HG02798 (cell line): Measurements from ENCODE around the gene DNAH10.

Experiments
- ATAC-seq: cut with Tn5 transposase; IDR thresholded peaks from one replicate; pipeline ENCODE4 v1.9.1; 2021; ENCODE audit warnings: mild to moderate bottlenecking; ENCODE audit not compliant: unreplicated experiment, poor library complexity

The DNAH10 gene

GRCh38 chr12:123961585-123962345 lies 199.7 kb downstream of the DNAH10 start:
- ATAC-seq: no peak

- ATAC-seq: no peak
These were observed 200.4 kb downstream of the DNAH10 start for GRCh38 chr12:123962513-123962912.

GRCh38 chr12:123963821-123964220 lies 201.7 kb downstream of the DNAH10 start:
- no peak for ATAC-seq

- ATAC-seq: no peak
These were observed 203.3 kb downstream of the DNAH10 start for GRCh38 chr12:123965382-123965781.

- ATAC-seq: no peak
These were observed 204.5 kb downstream of the DNAH10 start for GRCh38 chr12:123966596-123966995.

GRCh38 chr12:123967121-123967586 lies 205.1 kb downstream of the DNAH10 start:
- ATAC-seq: no peak

GRCh38 chr12:123971449-123971769 lies 209.3 kb downstream of the DNAH10 start:
- ATAC-seq: no peak

- ATAC-seq: no peak
These were observed 209.8 kb downstream of the DNAH10 start for GRCh38 chr12:123971770-123972456.

GRCh38 chr12:123972457-123973401 lies 210.6 kb downstream of the DNAH10 start, which contains the start of the genes CCDC92 and ZNF664:
Gene CCDC92 (minus strand): TSS chr12:123972831. CDS start chr12:123944305, 28,526 bp downstream.
Gene ZNF664 (plus strand): TSS chr12:123973215. CDS start chr12:124012145, 38,930 bp downstream.
- peak; percentile 85 for ATAC-seq

GRCh38 chr12:123973552-123974341 lies 211.6 kb downstream of the DNAH10 start:
- ATAC-seq: no peak

- no peak for ATAC-seq
These were observed 214.2 kb downstream of the DNAH10 start for GRCh38 chr12:123976227-123976826.

- ATAC-seq: no peak
These were observed 217.5 kb downstream of the DNAH10 start for GRCh38 chr12:123979566-123979965.

GRCh38 chr12:123982269-123982668 lies 220.2 kb downstream of the DNAH10 start:
- no peak for ATAC-seq

GRCh38 chr12:123983822-123984485 lies 221.9 kb downstream of the DNAH10 start:
- ATAC-seq: no peak

GRCh38 chr12:123984903-123985302 lies 222.8 kb downstream of the DNAH10 start:
- no peak for ATAC-seq
